ENCODE measurements around the gene CGB3. TPM values are rescaled to one million over a fixed set of nuclear protein-coding genes. Genes with fewer than 3 reads are reported as not detected.

CGB3 gene
- total and polyA plus RNA-seq, 8 donors = not detected

DNA sequence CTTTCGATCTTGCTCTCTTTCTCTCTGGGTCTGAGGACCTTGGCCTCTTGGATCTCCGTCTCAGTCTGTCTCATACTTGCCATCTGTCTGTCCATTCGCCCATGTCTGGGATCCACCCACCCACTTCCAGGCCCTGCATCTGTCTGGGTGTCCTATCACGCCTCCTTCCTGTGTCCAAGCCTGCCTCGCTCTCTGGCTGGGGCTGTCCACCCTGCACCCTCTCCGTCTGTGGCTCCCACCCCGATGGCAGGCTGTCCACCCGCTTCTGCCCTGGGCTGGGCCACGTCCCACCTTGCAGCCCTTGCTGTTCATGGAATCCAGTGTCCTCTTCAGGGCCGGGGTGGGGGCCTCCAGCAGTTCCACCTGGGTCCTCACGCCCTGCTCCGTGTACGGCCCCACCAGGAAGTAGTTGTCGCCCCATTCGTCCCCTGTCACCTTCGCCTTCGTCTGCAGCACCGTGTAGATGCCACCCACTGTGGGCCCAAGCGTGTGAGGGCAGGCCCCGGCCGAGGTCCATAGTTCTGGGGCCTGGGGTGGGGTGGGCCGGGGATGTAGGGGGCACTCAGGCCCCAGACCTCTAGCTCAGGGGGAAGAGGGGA is 33.0 kb downstream of the CGB3 start:
- Histone ChIP-seq H3K4me3 (no peak overlapping the region), H3K4me1 (peaks cover 5 to 15% (median 6%) of the 10 kb centered on the region in 3 donors), H3K27me3 (no peaks in the 10 kb centered on the region), H3K9me3 (no peaks in the 10 kb centered on the region), H3K27ac (no peak overlapping the region), H3K36me3 (no peaks in the 10 kb centered on the region)
- TF ChIP-seq, protein P1, sequence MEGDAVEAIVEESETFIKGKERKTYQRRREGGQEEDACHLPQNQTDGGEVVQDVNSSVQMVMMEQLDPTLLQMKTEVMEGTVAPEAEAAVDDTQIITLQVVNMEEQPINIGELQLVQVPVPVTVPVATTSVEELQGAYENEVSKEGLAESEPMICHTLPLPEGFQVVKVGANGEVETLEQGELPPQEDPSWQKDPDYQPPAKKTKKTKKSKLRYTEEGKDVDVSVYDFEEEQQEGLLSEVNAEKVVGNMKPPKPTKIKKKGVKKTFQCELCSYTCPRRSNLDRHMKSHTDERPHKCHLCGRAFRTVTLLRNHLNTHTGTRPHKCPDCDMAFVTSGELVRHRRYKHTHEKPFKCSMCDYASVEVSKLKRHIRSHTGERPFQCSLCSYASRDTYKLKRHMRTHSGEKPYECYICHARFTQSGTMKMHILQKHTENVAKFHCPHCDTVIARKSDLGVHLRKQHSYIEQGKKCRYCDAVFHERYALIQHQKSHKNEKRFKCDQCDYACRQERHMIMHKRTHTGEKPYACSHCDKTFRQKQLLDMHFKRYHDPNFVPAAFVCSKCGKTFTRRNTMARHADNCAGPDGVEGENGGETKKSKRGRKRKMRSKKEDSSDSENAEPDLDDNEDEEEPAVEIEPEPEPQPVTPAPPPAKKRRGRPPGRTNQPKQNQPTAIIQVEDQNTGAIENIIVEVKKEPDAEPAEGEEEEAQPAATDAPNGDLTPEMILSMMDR (IDR thresholded peaks at IDR 0.05) = no peak
- ATAC-seq = no peak
- peak in 1 of 6 donors; percentile 25 for DNase-seq
- intact Hi-C loops (cut with DNase I) = no loop called here
- no peak for FAIRE-seq
- WGBS, 2 donors = 86% methylated on average over 22 of the region's 22 CpGs

DNA sequence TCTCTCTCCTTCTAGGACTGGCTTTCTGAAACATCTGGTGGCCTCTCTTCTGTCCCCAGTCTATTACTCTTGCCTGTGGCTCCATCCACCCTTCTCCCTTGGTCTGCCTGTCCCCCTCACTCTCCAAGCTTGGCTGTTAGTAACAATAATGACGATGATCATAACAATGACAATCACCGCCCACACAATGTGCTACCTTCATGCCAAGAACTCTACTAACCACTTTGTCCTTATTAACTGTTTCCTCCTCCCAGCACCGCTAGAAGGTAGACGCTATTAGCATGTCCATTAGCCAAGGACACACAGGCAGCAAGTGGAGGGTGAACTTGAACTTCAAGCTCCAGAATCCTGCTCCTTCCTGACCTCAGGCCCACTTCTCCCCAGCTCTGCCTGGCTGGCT is 33.7 kb downstream of the CGB3 start:
- Histone ChIP-seq H3K36me3 (no peaks in the 10 kb centered on the region), H3K9me3 (no peaks in the 10 kb centered on the region), H3K27ac (no peak overlapping the region), H3K4me1 (peaks cover 5 to 15% (median 6%) of the 10 kb centered on the region in 3 donors), H3K27me3 (no peaks in the 10 kb centered on the region), H3K4me3 (no peak overlapping the region)
- intact Hi-C loops (cut with DNase I) = no loop called here
- no peak for ATAC-seq
- no peak for DNase-seq
- no peak for FAIRE-seq
- 80 to 83% methylated on average over 4 of the region's 4 CpGs for WGBS, 2 donors
- TF ChIP-seq, protein P1 (IDR thresholded peaks at IDR 0.05) = no peak

DNA sequence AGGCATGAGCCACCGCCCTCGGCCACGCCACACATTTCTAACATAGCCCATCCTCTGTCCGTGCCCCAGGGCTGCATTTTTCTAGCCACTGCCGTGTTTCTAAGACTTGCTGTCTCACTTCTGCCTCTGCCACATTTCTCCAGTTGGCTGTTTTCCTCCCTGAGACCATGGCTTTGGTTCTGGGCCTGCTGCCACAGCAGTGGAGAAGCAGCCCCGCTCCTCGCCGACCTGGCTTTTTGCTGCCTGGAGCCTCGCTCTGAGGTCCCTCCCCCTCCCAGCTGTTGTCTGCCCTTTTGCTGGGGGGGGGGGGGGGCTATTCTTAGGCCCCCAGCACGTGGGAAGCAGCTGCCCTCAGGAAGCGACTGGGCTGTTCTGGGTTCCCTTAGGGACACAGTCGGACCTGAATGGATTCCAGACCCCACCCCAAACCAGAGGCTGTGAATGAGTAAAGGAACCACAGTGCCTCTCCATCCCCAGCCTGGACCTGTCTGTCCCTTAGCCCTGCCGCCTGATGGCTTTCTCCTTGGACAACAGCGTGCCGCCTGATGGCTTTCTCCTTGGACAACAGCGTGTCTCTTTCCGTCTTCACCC is 34.3 kb downstream of the CGB3 start:
- DNase-seq = no peak
- H3K4me3 ChIP-seq = no peak overlapping the region
- H3K27me3 ChIP-seq = no peaks in the 10 kb centered on the region
- intact Hi-C loops (cut with DNase I) = no loop called here
- TF ChIP-seq, protein P1 (IDR thresholded peaks at IDR 0.05) = no peak
- peaks cover 5 to 14% (median 6%) of the 10 kb centered on the region in 3 donors for H3K4me1 ChIP-seq
- H3K36me3 ChIP-seq = peaks cover 0 to 5% (median 0%) of the 10 kb centered on the region in 3 donors
- H3K9me3 ChIP-seq = no peaks in the 10 kb centered on the region
- H3K27ac ChIP-seq = no peak overlapping the region
- 82 to 88% methylated on average over 17 of the region's 17 CpGs for WGBS, 2 donors
- no peak for ATAC-seq
- no peak for FAIRE-seq

DNA sequence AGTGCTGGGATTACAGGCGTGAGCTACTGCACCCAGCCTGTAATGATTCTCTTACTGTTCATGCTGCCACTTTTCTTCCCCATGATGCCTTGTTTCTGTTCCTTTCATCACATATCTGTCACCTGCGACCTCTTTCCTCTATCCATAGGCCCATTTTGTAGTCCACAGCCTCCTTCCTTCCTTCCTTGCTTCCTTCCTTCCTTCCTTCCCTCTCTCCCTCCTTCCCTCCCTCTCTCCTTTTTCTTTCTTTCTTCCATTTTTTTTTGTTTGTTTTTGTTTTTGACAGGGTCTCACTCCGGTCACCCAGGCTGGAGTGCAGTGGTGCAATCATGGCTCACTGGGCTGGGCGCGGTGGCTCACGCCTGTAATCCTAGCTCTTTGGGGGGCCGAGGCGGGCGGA is 35.3 kb downstream of the CGB3 start:
- Histone ChIP-seq H3K36me3 (peaks cover 0 to 8% (median 0%) of the 10 kb centered on the region in 3 donors), H3K9me3 (no peaks in the 10 kb centered on the region), H3K27me3 (no peaks in the 10 kb centered on the region), H3K27ac (no peak overlapping the region), H3K4me1 (peaks cover 0 to 7% (median 0%) of the 10 kb centered on the region in 3 donors), H3K4me3 (no peak overlapping the region)
- ATAC-seq = no peak
- TF ChIP-seq, protein P1 (IDR thresholded peaks at IDR 0.05) = no peak
- FAIRE-seq = no peak
- no peak for DNase-seq
- intact Hi-C loops (cut with DNase I) = no loop called here
- WGBS, 2 donors = 93 to 94% methylated on average over 9 of the region's 9 CpGs

DNA sequence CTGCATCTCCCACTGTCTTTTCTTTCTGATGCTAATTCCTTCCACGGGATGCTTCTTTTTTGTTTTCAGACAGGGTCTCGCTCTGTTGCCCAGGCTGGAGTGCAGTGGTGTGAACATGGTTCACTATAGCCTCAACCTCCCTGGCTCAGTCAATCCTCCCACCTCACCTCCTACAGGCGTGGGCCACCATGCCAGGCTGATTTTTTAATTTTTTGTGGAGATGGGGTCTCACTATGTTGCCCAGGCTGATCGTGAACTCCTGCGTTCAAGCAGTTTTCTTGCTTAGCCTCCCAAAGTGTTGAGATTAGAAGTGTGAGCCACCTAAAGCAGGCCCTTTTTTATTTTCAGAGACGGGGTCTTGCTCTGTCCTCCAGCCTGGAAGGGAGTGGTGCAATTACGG is 35.8 kb downstream of the CGB3 start:
- H3K4me3 ChIP-seq = no peak overlapping the region
- ATAC-seq = no peak
- H3K4me1 ChIP-seq = peaks cover 0 to 7% (median 0%) of the 10 kb centered on the region in 3 donors
- TF ChIP-seq, protein P1 (IDR thresholded peaks at IDR 0.05) = no peak
- no peak for DNase-seq
- H3K27me3 ChIP-seq = no peaks in the 10 kb centered on the region
- no peak overlapping the region for H3K27ac ChIP-seq
- 93 to 97% methylated on average over 7 of the region's 7 CpGs for WGBS, 2 donors
- intact Hi-C loops (cut with DNase I) = no loop called here
- no peaks in the 10 kb centered on the region for H3K9me3 ChIP-seq
- peaks cover 0 to 8% (median 0%) of the 10 kb centered on the region in 3 donors for H3K36me3 ChIP-seq
- FAIRE-seq = no peak

Measured in pancreas (tissue), 10 donors.